OCI-LY7 (cell line): ENCODE measurements around the gene FAM78B. TPM values are rescaled to one million over a fixed set of nuclear protein-coding genes. Genes with fewer than 3 reads are reported as not detected.

Experiments used
- BruUV-seq: library from RNA; stranded (reverse); fragments of 400-500 nt; replicated peaks from 2 replicates; lab custom pipeline; 2021; lab: Mats Ljungman, UMichigan
- CTCF ChIA-PET: fragments of 300-600 bp; sonication (Branson Sonifier 250); formaldehyde crosslinking; loops from one replicate; lab custom pipeline; 2022; ENCODE audit warnings: antibody characterized with exemption; ENCODE audit not compliant: unreplicated experiment; lab: Charles Lee
- POLR2A ChIA-PET: fragments of 300-600 bp; sonication (Branson Sonifier 250); formaldehyde crosslinking; loops from one replicate; lab custom pipeline; 2022; ENCODE audit warnings: antibody characterized with exemption; lab: Charles Lee
- DNase-seq: peaks from one replicate; pipeline ENCODE4 v3.0.0-alpha.2; 2015; ENCODE audit warnings: low spot score
- H2AFZ ChIP-seq: fragments of 200-600 bp; sonication (generic), shearing (Covaris generic); 2 replicates; pipeline ENCODE4 v1.6.1; 2014; ENCODE audit warnings: mild to moderate bottlenecking, antibody characterized with exemption, low read length, moderate library complexity
- H3K27ac ChIP-seq: fragments of 200-600 bp; sonication (generic); 2 replicates; pipeline ENCODE4 v1.5.1; 2014; ENCODE audit warnings: mixed run types, low read depth, mild to moderate bottlenecking, moderate library complexity, low read length, inconsistent platforms; ENCODE audit not compliant: poor library complexity, severe bottlenecking
- H3K36me3 ChIP-seq: fragments of 200-600 bp; sonication (generic); 2 replicates; pipeline ENCODE4 v1.6.1; 2014; ENCODE audit warnings: mild to moderate bottlenecking, antibody characterized with exemption, low read length, moderate library complexity, mixed read lengths; ENCODE audit not compliant: insufficient read depth
- H3K4me1 ChIP-seq: fragments of 200-600 bp; sonication (generic); 2 replicates; pipeline ENCODE4 v1.5.1; 2014; ENCODE audit warnings: mild to moderate bottlenecking, low read length; ENCODE audit not compliant: insufficient read depth, poor library complexity, severe bottlenecking
- H3K4me2 ChIP-seq: fragments of 200-600 bp; sonication (generic); 2 replicates; pipeline ENCODE4 v1.6.1; 2014; ENCODE audit warnings: mild to moderate bottlenecking, low read length
- H3K4me3 ChIP-seq: fragments of 200-600 bp; sonication (generic); 2 replicates; pipeline ENCODE4 v1.5.1; 2014; ENCODE audit warnings: mild to moderate bottlenecking, low read depth, low read length; ENCODE audit not compliant: poor library complexity, severe bottlenecking
- H3K79me2 ChIP-seq: fragments of 200-600 bp; sonication (generic); 2 replicates; pipeline ENCODE4 v1.6.1; 2016; ENCODE audit warnings: low read depth, mild to moderate bottlenecking, low read length, moderate library complexity, mixed read lengths; ENCODE audit not compliant: insufficient read depth
- H3K9me2 ChIP-seq: fragments of 200-600 bp; sonication (generic); 2 replicates; pipeline ENCODE4 v1.6.1; 2016; ENCODE audit warnings: mild to moderate bottlenecking, low read length, mixed read lengths; ENCODE audit not compliant: insufficient read depth
- H3K9me3 ChIP-seq: fragments of 200-600 bp; sonication (generic); 2 replicates; pipeline ENCODE4 v1.6.1; 2014; ENCODE audit warnings: mild to moderate bottlenecking, mixed run types, low read length, mixed read lengths
- H4K20me1 ChIP-seq: fragments of 200-600 bp; sonication (generic); 2 replicates; pipeline ENCODE4 v1.6.1; 2014; ENCODE audit warnings: mild to moderate bottlenecking, antibody characterized with exemption, low read length, moderate library complexity, mixed read lengths; ENCODE audit not compliant: insufficient read depth
- EZH2phosphoT487 ChIP-seq: fragments of 200-600 bp; sonication (generic); IDR thresholded peaks from 2 replicates; pipeline ENCODE4 v1.6.1; 2018; ENCODE audit warnings: low read depth, borderline replicate concordance, mild to moderate bottlenecking, mixed run types, antibody characterized with exemption, low read length, moderate library complexity, mixed read lengths
- intact Hi-C: fragments of 100-400 bp; cut with micrococcal nuclease; formaldehyde crosslinking; loops from one replicate; pipeline ENCODE4 v1.10.0; 2022; ENCODE audit not compliant: unreplicated experiment
- total RNA-seq, 2 experiments: library from RNA; depleted of rRNA in 1 of 2; stranded (reverse); fragments of >200 nt in 1 of 2; shearing (Covaris generic) in 1 of 2; gene quantifications; 2 replicates each; pipeline ENCODE4 v1.2.3, GENCODE V29; 2014 to 2022
- TF ChIP-seq, protein P1 (sequence below): fragments of 200-600 bp; sonication (generic); conservative IDR thresholded peaks from 2 replicates; pipeline ENCODE4 v1.5.1; 2014; ENCODE audit warnings: mild to moderate bottlenecking, antibody characterized with exemption, low read length, moderate library complexity, mixed read lengths

FAM78B gene
- total RNA-seq, 2 experiments from 2014 or later = not detected

DNA sequence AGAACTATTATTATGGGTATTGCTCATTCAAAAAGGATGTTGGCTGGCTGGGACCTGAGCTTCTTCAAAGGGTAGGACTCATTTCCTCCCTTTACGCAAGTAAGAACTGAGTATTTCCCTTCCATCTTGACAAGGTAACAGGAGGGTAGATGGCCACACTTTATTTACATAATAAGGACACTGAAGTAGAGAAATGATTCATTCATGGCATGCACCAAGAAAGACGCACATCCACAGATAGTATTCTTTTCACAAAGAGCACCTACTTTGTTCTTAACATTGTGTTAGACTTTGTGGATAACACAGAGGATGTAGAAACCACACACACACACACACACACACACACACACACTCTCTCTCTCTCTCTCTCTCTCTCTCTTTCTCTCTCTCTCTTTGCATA is 82.9 kb downstream of the FAM78B start:
- intact Hi-C loops = no loop called here
- no peaks in the 10 kb centered on the region for H4K20me1 ChIP-seq
- CTCF ChIA-PET = no interaction called here
- no peaks in the 10 kb centered on the region for H3K9me3 ChIP-seq
- H3K27ac ChIP-seq = no peak overlapping the region
- no TSS peak for BruUV-seq
- no peak overlapping the region for H3K4me2 ChIP-seq
- H2AFZ ChIP-seq = no peak overlapping the region
- H3K79me2 ChIP-seq = no peaks in the 10 kb centered on the region
- H3K4me1 ChIP-seq = no peaks in the 10 kb centered on the region
- no peaks in the 10 kb centered on the region for H3K36me3 ChIP-seq
- POLR2A ChIA-PET = interaction anchor here (1.0 kb wide), 1 partner anchor 747 kb away, joined by 3 read pairs; no protein-coding TSS in a partner anchor
- no peak for DNase-seq
- TF ChIP-seq EZH2phosphoT487 = no peak
- TF ChIP-seq, protein P1, sequence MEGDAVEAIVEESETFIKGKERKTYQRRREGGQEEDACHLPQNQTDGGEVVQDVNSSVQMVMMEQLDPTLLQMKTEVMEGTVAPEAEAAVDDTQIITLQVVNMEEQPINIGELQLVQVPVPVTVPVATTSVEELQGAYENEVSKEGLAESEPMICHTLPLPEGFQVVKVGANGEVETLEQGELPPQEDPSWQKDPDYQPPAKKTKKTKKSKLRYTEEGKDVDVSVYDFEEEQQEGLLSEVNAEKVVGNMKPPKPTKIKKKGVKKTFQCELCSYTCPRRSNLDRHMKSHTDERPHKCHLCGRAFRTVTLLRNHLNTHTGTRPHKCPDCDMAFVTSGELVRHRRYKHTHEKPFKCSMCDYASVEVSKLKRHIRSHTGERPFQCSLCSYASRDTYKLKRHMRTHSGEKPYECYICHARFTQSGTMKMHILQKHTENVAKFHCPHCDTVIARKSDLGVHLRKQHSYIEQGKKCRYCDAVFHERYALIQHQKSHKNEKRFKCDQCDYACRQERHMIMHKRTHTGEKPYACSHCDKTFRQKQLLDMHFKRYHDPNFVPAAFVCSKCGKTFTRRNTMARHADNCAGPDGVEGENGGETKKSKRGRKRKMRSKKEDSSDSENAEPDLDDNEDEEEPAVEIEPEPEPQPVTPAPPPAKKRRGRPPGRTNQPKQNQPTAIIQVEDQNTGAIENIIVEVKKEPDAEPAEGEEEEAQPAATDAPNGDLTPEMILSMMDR = no peak
- no peaks in the 10 kb centered on the region for H3K9me2 ChIP-seq
- H3K4me3 ChIP-seq = no peak overlapping the region

DNA sequence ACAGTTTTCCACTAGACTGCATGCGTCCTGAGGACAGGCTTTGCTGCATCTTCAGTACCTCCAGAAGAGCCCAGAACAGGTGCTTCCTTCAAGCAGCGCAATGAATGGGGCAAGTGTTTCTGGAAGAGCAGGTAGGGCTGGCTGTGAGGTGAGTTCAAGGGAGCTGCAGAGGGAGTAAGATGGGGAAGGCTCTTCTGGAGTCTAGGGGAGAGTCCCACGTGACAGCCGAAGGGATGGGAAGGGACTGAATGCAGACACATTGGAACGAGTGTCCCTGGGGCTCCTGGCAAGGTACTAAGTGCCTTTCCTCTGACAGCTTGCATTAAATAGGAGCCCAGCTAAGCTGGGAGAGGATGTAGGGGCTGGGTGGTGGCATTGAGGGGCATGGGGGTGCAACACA is 84.2 kb downstream of the FAM78B start:
- no peak for TF ChIP-seq EZH2phosphoT487
- Histone ChIP-seq H3K4me2 (no peak overlapping the region), H4K20me1 (no peaks in the 10 kb centered on the region), H3K27ac (no peak overlapping the region), H3K4me1 (no peaks in the 10 kb centered on the region), H3K9me3 (no peaks in the 10 kb centered on the region), H2AFZ (no peak overlapping the region), H3K9me2 (no peaks in the 10 kb centered on the region), H3K36me3 (no peaks in the 10 kb centered on the region), H3K79me2 (no peaks in the 10 kb centered on the region), H3K4me3 (no peak overlapping the region)
- intact Hi-C loops = no loop called here
- no TSS peak for BruUV-seq
- CTCF ChIA-PET = no interaction called here
- DNase-seq = no peak
- POLR2A ChIA-PET = interaction anchor here (1.1 kb wide), 1 partner anchor 9 kb away, joined by 9 read pairs; no protein-coding TSS in a partner anchor

DNA sequence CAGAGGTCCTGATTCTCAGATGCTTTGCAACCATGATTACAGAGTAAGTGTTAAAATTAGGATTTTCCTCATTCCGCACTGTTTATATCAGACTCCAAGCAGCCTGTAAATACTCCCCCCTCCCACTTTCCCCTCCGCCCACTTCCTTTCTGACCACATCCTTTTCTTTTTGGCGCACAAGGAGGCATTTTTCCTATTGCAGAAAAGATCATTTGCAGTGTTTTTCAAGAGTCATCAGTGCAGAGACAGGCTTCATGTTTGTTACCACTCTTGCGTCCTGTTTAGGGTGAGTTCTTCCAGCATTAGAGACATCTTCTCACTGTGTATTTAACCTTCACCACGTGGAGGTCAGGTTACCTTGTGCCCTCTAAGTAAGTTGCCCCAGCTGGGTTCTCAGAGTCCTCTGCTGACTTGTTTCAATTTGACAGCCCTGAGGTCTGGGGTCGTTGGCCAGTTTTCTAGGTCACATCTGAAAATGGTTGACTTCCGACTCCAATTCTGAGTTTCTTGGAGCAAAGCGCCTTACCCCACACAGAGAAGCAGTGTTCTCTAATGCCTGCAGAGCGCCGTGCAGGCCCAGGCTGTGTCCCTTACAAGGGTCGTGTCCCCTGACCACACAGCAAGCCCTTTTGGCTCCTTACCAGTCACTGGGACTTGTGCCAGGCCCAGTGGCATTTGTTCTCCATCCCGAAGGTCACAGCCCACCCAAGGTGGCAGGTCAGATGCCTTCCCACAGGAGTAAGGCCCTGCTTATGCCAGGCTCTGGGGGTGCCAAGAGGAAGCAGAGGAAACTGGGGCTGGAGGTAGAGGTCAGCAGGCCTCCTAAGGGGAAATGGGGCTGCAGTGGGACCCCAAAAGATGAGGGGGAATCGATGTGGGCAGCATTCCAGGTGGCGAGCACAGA is 85.6 kb downstream of the FAM78B start:
- intact Hi-C loops = no loop called here
- CTCF ChIA-PET = no interaction called here
- Histone ChIP-seq H2AFZ (no peak overlapping the region), H3K4me1 (no peaks in the 10 kb centered on the region), H3K4me2 (no peak overlapping the region), H3K4me3 (no peak overlapping the region), H3K9me3 (no peaks in the 10 kb centered on the region), H3K27ac (no peak overlapping the region), H3K79me2 (no peaks in the 10 kb centered on the region), H3K36me3 (no peaks in the 10 kb centered on the region), H3K9me2 (no peaks in the 10 kb centered on the region), H4K20me1 (no peaks in the 10 kb centered on the region)
- TF ChIP-seq, protein P1 = no peak
- TF ChIP-seq EZH2phosphoT487 = no peak
- POLR2A ChIA-PET = no interaction called here
- no peak for DNase-seq
- no TSS peak for BruUV-seq
